Chondrocyte (in vitro differentiated cells): Measurements from ENCODE around the gene THSD4. TPM values are rescaled to one million over a fixed set of nuclear protein-coding genes. Genes with fewer than 3 reads are reported as not detected.

ENCODE experiments used
- DNase-seq: peaks from one replicate; pipeline ENCODE4 v3.0.0; 2021; ENCODE audit warnings: mixed read lengths, low spot score
- H3K27ac Mint-ChIP-seq: one replicate; pipeline ENCODE4 v1.8.0; 2021; ENCODE audit warnings: mild to moderate bottlenecking, moderate library complexity, mixed read lengths; ENCODE audit not compliant: unreplicated experiment
- H3K27me3 Mint-ChIP-seq: 2 replicates; pipeline ENCODE4 v1.8.0; 2021; ENCODE audit warnings: low read depth, mixed read lengths
- H3K36me3 Mint-ChIP-seq: 2 replicates; pipeline ENCODE4 v1.8.0; 2021; ENCODE audit warnings: low read depth, mixed read lengths
- H3K4me1 Mint-ChIP-seq: 2 replicates; pipeline ENCODE4 v1.8.0; 2021; ENCODE audit warnings: low read depth, mild to moderate bottlenecking, mixed read lengths
- H3K4me3 Mint-ChIP-seq: one replicate; pipeline ENCODE4 v1.8.0; 2021; ENCODE audit warnings: mild to moderate bottlenecking, moderate library complexity, mixed read lengths; ENCODE audit not compliant: unreplicated experiment
- H3K9me3 Mint-ChIP-seq: 2 replicates; pipeline ENCODE4 v1.8.0; 2021; ENCODE audit warnings: low read depth, mixed read lengths
- total RNA-seq: library from RNA; stranded (reverse); gene quantifications from 3 replicates; pipeline ENCODE4 v1.2.1, GENCODE V29; 2021
- TF ChIP-seq, protein P1 (sequence below): fragments of 200-600 bp; sonication (generic); IDR thresholded peaks from 2 replicates; pipeline ENCODE4 v1.5.0; 2021; ENCODE audit warnings: antibody characterized with exemption, mild to moderate bottlenecking, moderate library complexity

The THSD4 gene
- total RNA-seq, 1 donor from 2014 or later = 3.4 TPM

- Mint-ChIP-seq H3K27me3 (no peaks in the 10 kb centered on the region), H3K4me1 (no peaks in the 10 kb centered on the region), H3K9me3 (peaks cover 4% of the 10 kb centered on the region), H3K36me3 (no peaks in the 10 kb centered on the region), H3K4me3 (no peak overlapping the region), H3K27ac (no peak overlapping the region)
- TF ChIP-seq, protein P1, sequence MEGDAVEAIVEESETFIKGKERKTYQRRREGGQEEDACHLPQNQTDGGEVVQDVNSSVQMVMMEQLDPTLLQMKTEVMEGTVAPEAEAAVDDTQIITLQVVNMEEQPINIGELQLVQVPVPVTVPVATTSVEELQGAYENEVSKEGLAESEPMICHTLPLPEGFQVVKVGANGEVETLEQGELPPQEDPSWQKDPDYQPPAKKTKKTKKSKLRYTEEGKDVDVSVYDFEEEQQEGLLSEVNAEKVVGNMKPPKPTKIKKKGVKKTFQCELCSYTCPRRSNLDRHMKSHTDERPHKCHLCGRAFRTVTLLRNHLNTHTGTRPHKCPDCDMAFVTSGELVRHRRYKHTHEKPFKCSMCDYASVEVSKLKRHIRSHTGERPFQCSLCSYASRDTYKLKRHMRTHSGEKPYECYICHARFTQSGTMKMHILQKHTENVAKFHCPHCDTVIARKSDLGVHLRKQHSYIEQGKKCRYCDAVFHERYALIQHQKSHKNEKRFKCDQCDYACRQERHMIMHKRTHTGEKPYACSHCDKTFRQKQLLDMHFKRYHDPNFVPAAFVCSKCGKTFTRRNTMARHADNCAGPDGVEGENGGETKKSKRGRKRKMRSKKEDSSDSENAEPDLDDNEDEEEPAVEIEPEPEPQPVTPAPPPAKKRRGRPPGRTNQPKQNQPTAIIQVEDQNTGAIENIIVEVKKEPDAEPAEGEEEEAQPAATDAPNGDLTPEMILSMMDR = peak; percentile 75
- DNase-seq = no peak
Measured at GRCh38 chr15:71532994-71533393, 417.7 kb downstream of the THSD4 start.

DNA sequence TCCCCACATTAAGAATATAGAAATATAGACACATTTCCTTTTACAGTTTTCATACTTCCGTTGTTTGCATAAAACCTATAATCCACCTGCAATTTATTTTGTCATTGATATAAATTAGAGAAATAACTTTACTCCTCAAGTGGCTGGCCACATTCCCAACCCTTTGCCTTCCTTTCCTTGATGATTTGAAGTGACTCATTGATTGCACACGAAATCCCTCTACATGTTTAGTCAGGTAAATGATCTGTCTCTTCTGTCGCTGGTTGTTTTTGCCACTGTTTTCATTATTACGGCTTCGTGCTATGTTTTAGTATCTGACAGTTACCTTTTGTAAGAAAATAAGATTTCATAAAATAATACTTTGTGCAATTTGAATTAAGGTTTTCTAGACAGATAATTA, 422.9 kb downstream of the THSD4 start:
- Mint-ChIP-seq H3K4me3 (no peak overlapping the region), H3K9me3 (peaks cover under 1% of the 10 kb centered on the region), H3K27me3 (peaks cover 2% of the 10 kb centered on the region), H3K4me1 (no peaks in the 10 kb centered on the region), H3K27ac (no peak overlapping the region), H3K36me3 (no peaks in the 10 kb centered on the region)
- TF ChIP-seq, protein P1 = no peak
- DNase-seq = no peak

GRCh38 chr15:71541746-71542145, 426.5 kb downstream of the THSD4 start:
- peaks cover 3% of the 10 kb centered on the region for H3K9me3 Mint-ChIP-seq
- no peak overlapping the region for H3K27ac Mint-ChIP-seq
- TF ChIP-seq, protein P1 = no peak
- no peaks in the 10 kb centered on the region for H3K4me1 Mint-ChIP-seq
- H3K4me3 Mint-ChIP-seq = no peak overlapping the region
- H3K27me3 Mint-ChIP-seq = peaks cover 7% of the 10 kb centered on the region
- no peak for DNase-seq
- H3K36me3 Mint-ChIP-seq = no peaks in the 10 kb centered on the region

GRCh38 chr15:71542836-71543235, 427.6 kb downstream of the THSD4 start:
- Mint-ChIP-seq H3K36me3 (no peaks in the 10 kb centered on the region), H3K27ac (no peak overlapping the region), H3K4me1 (peaks cover 8% of the 10 kb centered on the region), H3K4me3 (no peak overlapping the region), H3K9me3 (peaks cover 3% of the 10 kb centered on the region), H3K27me3 (peaks cover 18% of the 10 kb centered on the region)
- TF ChIP-seq, protein P1 = no peak
- no peak for DNase-seq

DNA sequence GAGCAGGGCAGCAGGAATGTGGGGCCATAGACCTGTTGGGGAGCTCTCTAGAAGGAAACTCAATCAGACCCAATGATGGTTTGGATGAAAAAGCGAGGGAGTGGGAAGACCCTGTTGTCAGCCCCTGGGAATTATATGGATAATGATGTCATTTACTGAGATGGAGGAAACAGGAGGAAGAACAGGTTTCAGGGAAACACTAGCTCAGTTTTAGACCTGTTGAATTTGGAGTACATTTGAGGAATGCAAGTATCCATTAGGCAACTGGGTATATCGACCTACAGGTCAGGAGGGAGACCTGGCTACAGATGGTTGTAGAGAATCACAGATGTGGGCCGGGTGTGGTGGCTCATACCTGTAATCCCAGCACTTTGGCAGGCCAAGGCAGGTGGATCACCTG, 428.1 kb downstream of the THSD4 start:
- H3K4me1 Mint-ChIP-seq = peaks cover 9% of the 10 kb centered on the region

More for the DNA sequence above, 428.1 kb downstream of the THSD4 start:
- peaks cover 24% of the 10 kb centered on the region for H3K27me3 Mint-ChIP-seq
- H3K9me3 Mint-ChIP-seq = peaks cover 3% of the 10 kb centered on the region
- no peaks in the 10 kb centered on the region for H3K36me3 Mint-ChIP-seq
- no peak for DNase-seq
- TF ChIP-seq, protein P1 = no peak
- no peak overlapping the region for H3K27ac Mint-ChIP-seq
- H3K4me3 Mint-ChIP-seq = no peak overlapping the region
